GM18526 (cell line): ENCODE data around the gene PLA2G2D.

Experiments used
- POLR2A ChIP-seq: IDR thresholded peaks from 3 replicates; pipeline ENCODE4 v1.6.1; 2011; ENCODE audit not compliant: insufficient read length; ENCODE audit errors: extremely low read depth

The PLA2G2D gene

GRCh38 chr1:20136249-20136648 lies 16.9 kb upstream of the PLA2G2D start:
- no peak for TF ChIP-seq POLR2A

GRCh38 chr1:20134995-20135394 lies 15.7 kb upstream of the PLA2G2D start:
- TF ChIP-seq POLR2A, result no peak

- TF ChIP-seq POLR2A, result no peak
These were observed 7.6 kb upstream of the PLA2G2D start for GRCh38 chr1:20126806-20127440.

GRCh38 chr1:20126041-20126805 lies 6.9 kb upstream of the PLA2G2D start:
- no peak for TF ChIP-seq POLR2A

GRCh38 chr1:20125100-20125499 lies 5.8 kb upstream of the PLA2G2D start:
- no peak for TF ChIP-seq POLR2A

- TF ChIP-seq POLR2A, result no peak
These were observed 5.2 kb upstream of the PLA2G2D start for GRCh38 chr1:20124456-20125057.

- TF ChIP-seq POLR2A, result no peak
These were observed 4.6 kb upstream of the PLA2G2D start for GRCh38 chr1:20123722-20124455.

- TF ChIP-seq POLR2A, result no peak
These were observed 1.5 kb upstream of the PLA2G2D start for GRCh38 chr1:20120796-20121195.

- TF ChIP-seq POLR2A, result no peak
These were observed 2.1 kb downstream of the PLA2G2D start for GRCh38 chr1:20117236-20117635.

- TF ChIP-seq POLR2A, result no peak
These were observed 3.4 kb downstream of the PLA2G2D start for GRCh38 chr1:20115916-20116315.

GRCh38 chr1:20115479-20115878 lies 3.9 kb downstream of the PLA2G2D start:
- no peak for TF ChIP-seq POLR2A

GRCh38 chr1:20114021-20114648 lies 5.2 kb downstream of the PLA2G2D start:
- no peak for TF ChIP-seq POLR2A

GRCh38 chr1:20112279-20113000 lies 6.9 kb downstream of the PLA2G2D start:
- TF ChIP-seq POLR2A, result no peak

GRCh38 chr1:20111452-20111851 lies 7.9 kb downstream of the PLA2G2D start:
- TF ChIP-seq POLR2A, result no peak

GRCh38 chr1:20110679-20111078 lies 8.7 kb downstream of the PLA2G2D start:
- TF ChIP-seq POLR2A, result no peak
